ENCODE data around the gene ULK2.

ULK2 gene

DNA sequence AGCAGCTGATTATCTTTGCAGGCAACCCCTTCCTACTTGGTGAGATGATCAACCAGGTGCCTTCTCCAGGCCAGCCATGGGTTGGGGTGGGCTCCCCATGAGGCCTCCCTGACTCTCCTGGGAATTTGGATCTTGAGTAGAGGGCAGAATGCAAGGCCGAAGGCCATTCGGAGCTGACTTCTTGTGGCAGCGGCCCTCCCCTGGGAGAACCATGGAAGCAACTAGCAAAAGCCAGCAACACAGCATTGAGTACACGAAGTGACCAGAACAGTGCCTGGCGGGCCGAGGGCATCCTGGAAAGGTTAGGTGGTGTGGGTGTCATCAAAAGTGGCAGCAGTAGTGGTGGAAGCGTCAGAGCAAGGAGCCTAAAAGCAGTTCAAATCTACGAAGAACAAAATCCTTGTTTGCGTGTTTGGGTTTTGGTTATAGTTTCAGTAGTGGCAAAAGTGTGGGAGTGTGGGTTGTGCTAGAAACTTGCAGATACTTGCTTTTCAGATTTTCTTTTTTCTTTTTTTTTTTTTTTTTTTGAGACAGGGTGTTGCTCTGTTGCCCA, 117.6 kb downstream of the ULK2 start:
- DNase-seq (ENCODE audit: insufficient read length, low spot score), result no peak
- peak; percentile 21 for FAIRE-seq

DNA sequence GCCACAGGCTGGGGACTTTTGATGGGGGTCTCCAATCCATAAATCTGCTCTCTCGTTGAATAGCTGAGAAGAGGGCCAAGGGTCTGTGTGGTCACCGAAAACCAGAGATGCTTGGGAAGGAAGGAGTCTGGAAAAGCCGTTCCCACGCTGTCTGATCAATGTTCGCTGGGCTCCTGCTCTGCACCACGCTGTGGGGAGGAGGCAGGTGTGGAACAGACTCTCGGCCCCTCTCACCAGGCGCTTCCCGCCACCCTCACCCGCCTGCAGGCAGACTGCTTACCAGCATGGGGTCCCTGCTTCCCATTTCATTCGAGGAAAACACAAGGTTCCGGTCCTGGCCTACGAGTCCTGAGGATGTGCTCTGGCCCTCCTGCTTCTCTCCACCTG, 118.9 kb downstream of the ULK2 start:
- FAIRE-seq, result no peak
- no peak for DNase-seq (ENCODE audit: insufficient read length, low spot score)

DNA sequence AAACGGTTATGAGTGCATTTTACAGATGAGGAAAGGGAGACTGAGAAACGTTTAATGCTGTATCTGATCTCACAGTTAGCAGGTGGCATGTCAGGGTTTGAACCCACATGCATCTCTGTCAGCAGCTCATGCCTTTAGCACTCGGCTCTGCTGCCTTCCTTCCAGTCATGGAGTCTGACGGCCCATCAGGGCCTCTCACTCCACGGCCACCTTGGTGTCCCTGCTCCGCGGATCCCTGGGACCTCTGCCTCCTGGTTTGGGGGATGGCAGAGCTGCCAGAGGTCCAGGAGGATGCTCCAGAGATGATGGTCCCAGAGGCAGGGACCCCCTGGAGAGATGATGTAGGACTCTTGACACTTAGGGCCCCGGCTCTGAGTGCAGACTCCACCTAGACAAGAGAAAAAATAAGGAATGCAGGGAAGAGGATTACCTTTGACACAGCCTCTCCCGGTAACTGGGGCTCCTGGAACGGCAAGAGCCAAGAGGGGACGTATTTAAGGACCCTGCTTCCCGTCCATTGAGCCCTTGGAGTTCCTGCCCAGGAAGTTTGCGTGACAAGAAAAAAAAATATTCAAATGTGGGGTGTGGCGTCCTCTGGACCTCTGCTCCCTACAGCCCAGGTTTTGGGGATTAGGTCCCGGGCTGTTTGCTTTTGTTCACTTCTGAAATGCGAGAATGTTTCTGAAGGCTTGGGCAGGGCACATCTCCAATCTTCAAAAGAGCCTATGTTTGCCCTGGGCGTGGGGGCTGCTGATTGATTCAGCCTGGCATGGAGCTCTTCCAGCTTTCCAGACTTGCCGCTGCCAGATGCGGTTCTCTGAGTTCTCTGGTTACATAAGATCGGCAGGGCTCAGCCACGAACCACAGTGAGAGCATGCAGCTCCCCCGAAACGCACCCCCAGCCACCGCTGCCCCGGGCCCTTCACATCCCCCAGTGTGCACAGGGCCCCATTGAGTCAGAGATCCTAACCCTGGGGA, 119.6 kb downstream of the ULK2 start, which contains the start of gene ALDH3A1:
Gene ALDH3A1, minus strand, starts transcription at position 470 of the 978 bp plus-strand sequence. CDS start 3,169 bp downstream, outside the sequence.
- FAIRE-seq (no peak), DNase-seq (ENCODE audit: insufficient read length, low spot score) (no peak)

DNA sequence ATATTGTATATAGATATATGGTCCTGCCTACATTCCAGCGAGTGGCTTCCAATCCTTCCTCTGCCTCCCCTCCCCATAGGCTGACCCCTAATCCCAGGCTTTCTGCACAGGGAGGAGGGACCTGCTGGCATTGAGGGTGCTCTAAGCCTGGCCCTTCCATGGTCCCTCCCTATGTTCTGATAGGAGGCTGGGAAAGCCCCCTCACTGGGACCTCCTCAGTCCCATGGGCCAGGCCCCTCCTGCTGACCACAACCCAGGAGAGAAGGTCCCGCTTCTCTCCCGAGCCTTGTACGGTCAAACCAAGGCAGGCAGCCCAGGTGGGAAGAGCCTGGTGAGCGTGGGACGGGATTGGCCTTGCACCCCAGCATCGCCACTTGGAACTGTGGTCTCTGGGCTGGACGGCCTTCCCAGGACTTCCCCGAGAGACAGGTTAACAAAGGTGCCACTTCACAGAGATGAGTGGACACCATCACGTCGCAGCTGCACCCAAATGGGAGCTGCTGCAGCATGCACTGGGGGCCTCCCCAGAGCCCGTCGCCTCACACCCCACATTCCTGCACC, 120.5 kb downstream of the ULK2 start:
- FAIRE-seq, result no peak

DNA sequence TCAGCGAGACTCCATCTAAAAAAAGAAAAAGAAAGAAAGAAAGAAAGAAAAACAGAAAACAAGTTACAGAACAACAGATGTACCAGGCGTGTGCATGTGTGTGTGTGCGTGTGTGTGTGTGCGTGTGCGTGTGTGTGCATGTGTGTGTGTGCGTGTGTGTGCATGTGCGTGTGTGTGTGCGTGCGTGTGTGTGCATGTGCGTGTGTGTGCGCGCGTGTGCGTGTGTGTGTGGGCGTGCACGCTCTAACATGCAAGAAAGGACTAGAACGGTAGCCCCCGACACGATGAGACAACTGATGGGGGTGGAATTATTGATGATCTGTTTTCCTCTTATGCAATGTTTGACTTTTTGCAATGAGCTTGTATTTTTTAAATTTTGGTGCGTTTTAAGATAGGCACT, 121.2 kb downstream of the ULK2 start:
- no peak for DNase-seq (ENCODE audit: insufficient read length, low spot score)
- FAIRE-seq, result no peak

More for the DNA sequence above, 120.5 kb downstream of the ULK2 start:
- DNase-seq (ENCODE audit: insufficient read length, low spot score), result no peak

DNA sequence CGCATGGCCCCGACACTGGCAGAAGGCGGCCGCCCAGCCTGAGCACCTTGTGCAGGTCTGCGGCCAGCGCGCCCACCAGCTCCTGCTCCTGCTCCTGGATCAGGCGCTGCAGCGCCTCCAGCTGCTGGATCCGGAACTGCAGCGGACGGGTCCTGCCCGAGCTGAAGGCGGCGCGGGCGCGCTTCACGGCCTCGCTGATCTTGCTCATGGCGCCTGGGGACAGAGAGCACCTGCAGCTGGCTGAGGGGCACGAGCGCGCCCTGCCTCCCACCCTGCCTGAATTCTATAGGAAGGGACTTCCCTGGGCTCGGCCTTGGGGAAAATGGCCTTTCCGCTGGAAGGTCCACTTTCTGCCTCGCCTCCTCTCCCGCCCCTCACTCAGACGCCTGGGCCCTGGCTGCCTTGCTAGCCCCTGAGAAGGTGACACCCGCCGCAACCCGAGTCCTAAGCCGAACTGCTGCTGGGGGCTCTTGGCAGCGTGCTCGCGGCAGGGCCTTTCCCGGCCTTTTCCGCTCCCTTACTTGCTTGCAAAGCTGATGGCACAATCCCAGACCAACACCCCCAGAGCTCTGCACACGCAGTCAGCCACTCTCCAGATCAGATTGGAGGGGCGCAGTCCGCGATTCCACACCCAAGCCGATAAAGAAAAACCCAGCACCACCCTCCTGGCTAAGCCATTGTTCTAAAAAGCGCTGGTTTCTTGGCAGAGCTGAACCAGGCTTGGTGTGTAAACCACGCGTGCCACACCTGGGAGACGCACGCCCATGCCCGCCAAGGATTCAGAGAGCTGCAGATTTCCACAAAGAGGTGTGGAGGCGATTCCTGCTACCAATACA, 122.6 kb downstream of the ULK2 start:
- FAIRE-seq (peak; percentile 66), DNase-seq (ENCODE audit: insufficient read length, low spot score) (peak; percentile 85)

DNA sequence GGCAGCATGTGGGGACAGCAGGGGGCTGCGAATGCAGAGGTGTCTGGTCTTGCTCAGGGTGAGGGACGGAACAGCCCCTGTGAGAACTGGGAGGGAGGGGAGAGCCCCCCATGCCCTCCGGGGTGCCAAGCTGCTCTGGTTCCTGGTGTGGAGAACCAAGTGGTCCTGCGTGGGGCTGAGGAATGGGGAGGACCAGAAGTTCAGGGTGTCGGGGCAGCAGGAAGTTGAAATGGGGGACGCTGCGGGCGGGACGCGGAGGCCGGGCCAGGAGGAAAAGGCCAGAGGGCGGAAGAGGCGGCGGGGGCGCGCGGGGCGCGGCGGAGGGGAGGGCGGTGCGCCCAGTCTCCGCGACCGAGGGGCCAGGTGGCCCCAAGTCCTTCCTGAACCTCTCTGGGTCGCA, 123.2 kb downstream of the ULK2 start:
- FAIRE-seq (no peak), DNase-seq (ENCODE audit: insufficient read length, low spot score) (no peak)

DNA sequence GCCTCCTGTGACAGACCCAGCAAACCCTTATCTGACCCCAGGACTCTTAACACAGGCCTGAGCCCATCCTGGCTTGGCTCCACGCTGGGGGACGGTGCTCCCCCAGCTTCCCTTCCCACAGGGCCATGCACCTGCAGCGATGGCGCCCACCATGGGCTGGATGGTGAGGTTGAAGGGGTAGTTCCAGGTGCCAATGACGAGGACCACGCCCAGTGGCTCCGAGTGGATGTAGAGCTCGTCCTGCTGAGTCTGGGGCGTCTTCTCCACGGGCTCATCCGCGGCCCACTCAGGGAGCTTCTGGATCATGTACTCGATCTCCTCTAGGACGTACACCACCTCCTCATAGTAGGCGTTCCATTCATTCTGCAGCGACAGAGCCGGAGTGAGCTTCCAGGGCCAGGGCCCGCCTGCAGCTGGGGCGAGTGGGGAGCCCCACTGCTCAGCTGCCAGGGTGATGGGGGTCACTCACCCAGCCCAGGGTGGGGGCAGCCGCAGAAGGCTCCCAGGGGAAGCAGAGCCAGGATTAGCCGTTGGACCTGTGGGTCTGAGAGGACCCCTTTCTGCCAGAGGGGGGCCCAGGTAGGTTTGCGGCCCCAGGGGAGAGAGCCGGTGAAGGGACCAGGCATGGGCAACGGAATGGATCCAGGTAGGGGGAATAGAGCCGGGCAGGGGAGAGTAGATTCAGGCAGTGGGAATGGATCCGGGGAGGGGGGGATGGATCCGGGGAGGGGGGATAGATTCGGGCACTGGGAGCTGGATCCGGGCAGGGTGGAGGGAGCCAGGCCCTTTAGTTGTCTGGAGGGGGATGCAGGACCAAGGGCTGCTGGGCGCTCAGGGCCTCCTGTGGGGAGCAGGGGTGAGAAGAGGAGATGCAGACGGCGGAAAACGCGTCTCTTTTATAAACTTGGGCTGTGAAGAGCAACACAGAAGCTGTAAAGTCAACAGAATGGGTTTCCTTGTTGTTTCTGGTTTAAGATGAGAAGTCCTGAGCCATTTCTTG, 124.3 kb downstream of the ULK2 start:
- no peak for DNase-seq (ENCODE audit: insufficient read length, low spot score)
- FAIRE-seq, result no peak

DNA sequence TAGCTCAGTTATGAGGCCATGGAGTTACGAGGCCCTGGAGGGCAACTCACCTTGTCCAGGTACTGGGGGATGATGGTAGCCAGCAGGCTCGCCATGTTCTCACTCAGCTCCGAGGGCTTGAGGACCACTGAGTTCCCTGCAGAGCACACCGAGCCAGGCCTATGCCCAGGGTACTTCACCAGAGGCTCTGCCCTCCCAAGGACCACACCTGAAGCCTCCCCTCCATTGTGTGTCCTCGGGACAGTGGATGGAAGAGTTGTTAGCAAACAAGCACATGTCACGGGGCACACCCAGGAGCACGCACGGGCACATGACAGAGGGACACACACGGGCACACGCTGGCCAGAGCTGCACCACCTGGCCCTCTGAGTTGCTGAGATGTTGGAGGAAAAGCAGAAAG, 125.2 kb downstream of the ULK2 start:
- FAIRE-seq, result no peak
- no peak for DNase-seq (ENCODE audit: insufficient read length, low spot score)

DNA sequence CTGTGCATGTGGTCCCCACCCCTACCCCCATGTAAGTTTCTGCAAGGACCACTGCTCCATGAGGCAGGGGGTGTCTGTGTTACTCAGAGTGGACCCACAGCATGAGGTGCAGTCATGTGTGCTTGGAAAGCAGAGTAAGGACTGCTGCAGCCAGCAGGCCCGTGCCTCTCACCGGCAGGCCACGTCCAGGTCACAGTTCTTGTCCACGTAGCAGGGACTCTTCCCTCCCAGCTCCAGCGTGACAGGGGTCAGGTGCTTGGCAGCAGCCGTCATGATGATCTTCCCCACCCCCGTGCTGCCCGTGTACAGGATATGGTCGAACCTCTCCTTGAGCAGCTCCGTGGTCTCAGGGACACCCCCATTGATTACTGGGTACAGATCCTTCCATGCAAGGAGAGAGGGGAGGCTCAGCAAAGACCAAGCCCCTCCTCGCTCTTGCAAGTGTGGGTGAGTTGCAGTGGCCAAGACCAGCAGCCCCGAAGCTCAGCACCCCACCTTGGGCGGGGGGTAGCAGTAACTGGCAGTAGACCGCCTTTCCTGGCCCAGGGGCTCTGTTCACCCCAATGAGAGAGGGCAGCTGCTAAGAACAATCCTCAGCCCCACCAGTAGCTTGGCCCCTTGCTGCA, 125.8 kb downstream of the ULK2 start:
- no peak for FAIRE-seq
- no peak for DNase-seq (ENCODE audit: insufficient read length, low spot score)

DNA sequence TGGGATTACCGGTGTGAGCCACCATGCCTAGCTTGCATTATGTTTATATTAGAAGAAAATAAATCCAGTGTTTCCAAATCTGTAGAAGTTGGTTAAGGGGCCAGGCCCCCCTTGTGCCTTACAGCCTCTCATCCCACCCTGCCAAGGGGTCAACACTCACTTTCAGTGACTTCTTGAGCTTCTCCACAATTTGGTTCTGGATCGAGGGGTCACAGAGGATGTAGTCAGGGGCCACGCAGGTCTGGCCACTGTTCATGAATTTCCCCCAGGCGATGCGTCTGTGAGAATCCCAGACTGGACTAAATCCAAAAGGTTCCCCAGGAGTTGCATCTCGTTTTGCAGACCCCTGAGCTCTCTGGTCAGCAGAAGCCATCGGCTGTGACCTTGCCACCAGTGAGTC, 126.8 kb downstream of the ULK2 start:
- DNase-seq (ENCODE audit: insufficient read length, low spot score) (no peak), FAIRE-seq (no peak)

DNA sequence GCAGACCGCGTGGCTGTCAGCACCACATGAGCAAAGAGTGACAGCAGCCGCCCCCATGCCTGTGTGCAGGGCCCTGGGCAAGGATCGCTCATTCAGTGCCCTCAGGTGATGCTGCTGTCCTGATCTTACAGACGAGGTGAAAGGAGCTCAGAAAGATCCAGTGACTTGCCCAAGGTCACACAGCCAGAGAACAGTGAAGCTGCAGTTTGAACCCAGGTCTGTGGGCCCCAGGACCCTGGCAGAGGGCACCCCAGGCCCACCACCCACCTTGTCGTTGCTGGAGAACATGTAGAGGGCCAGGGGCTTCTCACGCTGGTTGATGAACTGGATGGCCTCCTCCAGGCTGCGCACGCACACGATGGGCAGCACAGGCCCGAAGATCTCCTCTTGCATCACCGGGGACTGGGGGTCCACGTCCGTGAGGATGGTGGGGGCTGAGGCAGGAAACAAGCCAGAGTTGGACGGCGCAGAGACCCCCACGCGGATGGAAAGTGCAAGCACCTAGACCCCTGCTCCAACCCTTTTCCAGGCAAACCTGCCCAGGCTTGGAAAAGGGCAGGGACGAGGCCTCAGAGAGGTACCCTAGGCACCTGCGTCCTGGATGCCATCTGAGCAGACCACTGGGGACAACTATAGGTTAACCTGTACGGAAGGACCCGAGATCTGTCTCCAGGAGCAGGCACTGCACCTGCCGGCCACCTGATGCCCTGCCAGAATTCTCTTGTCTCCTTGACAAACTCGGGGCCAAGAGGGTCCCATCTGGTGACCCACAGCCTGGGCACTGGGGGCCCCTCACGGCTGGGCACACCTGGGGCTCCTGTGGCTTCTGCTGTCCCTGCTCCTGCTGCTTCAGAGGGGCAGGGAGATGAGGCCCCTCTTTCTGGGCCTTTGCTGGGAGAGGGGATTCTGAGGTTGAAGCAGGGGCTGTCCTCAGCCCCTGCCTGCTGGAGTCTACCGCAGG, 128.2 kb downstream of the ULK2 start:
- DNase-seq (ENCODE audit: insufficient read length, low spot score) (no peak), FAIRE-seq (no peak)

DNA sequence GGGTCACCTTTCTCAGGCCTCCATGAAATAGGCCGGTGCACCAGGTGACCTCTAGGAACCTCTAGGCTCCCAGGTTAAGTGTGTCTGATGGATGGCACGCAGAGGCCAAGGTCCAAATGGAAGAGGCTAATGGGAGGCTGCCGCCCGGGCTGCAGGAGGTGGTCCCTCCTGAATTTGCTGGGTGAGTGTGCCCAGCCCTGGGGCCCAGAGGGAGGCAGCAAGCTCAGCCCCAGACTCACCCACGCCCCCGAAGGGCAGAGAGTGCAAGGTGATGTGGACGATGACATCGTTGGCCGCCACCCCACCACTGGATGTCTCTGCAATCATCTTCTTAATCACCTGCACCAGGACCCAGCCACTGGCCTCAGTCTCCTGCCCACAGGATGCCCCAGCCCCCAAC, 129.0 kb downstream of the ULK2 start:
- FAIRE-seq (no peak), DNase-seq (ENCODE audit: insufficient read length, low spot score) (no peak)

DNA sequence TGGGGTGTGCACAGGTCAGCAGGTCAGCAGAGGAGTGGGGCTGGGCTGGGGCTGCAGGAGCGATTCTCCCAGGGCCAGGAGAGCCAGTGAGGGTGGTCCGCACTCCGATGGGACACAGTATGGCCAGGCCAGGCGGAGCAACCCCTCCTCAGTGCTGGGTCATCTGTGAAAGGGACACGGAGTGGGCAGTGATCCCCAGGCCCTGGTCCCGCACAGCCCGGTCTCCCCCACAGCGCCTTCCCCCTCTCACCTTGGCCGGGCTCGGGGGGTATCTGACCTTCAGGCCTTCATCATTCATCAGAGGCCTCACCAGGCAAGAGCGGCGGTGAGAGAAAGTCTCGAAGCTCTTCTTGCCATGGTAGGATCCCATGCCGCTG, 129.7 kb downstream of the ULK2 start:
- DNase-seq (ENCODE audit: insufficient read length, low spot score), result no peak
- FAIRE-seq, result no peak

DNA sequence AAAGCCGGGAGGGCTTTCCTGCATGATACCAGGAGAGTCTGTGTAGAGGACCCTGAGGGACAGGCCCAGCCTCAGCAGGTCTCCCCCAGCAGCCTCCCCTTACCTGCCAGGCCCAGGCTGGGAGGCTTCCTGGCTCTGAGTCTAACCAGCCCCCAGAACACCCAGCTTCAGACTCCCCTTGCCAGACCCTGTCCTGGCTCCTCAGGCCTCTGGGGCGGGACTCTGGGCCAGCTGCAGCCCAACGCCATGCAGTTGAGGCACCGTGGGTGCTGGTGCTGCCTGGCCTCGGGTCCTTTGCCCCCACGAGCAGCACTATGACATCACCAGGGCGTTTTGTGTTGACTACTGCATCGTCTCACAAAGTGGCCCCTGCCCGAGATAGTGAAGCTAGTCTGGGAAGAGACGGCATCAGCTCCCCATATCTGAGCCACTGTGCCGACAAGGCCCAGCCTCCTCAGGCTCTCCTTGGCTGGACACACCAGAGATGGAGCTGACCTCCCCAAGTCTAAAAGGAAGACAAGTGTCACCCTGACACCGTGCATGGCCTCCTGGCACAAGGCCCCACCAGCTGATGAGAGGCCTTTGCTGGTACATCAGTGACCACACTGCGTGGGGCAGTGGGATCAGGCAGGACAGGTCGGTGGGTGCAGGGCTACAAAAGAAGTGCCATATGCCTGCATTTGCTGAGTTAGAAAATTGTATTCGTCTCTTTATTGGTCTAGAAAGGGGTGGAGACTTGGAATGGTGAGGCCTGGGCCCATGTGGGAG, 130.2 kb downstream of the ULK2 start:
- FAIRE-seq, result no peak
- DNase-seq (ENCODE audit: insufficient read length, low spot score), result no peak

DNA sequence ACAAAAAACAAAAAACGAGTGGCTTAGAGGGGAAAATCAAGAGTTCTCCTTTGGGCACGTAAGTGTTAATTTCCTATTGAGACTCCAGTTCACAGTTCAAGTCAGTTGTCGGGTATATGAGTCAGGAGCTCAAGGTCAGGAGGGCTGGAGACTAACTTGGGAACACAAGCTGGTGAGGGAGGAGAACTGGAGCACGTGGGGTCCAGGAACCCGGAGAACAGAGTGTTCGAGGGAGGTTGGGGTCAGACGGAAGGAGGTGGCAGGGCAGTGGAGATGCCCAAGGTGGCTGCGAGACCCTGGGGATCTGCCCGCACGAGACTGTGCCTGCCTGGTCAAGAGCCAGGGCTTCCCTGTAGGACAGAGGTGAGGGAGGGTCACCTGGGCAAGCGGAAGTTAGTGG, 131.7 kb downstream of the ULK2 start:
- DNase-seq (ENCODE audit: insufficient read length, low spot score) (no peak), FAIRE-seq (no peak)

DNA sequence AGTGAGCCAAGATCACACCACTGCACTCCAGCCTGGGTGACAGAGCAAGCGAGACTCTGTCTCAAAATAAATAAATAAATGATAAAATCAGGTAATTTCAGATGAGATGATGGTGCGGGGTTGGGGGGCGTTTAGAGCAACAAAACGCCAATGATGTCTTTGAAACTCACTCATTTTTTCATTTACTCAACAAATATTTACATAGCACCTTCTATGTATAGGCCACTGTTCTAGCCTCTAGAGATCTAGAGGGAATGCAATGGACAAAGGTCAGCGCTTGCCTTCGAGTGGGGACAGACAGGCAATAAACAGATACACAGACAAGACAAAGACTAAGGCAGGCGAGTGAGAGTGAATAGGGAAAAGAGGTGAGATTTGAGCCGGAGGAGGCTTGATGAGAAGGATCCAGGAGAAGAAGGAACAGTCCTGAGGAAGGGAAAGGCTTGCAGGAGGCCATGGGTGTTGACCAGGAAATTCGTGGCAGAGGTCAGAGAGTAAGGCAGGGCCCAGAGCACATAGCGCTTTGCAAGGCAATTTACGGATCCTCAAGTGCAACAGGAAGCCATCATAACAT, 133.7 kb downstream of the ULK2 start:
- no peak for FAIRE-seq

More for the DNA sequence above, 133.7 kb downstream of the ULK2 start:
- DNase-seq (ENCODE audit: insufficient read length, low spot score), result no peak
